Hematopoietic multipotent progenitor cell treated with erythropoietin and hydrocortisone succinate and interleukin-3 and kit ligand, for 4 days (in vitro differentiated cells): ENCODE data around the gene SCN10A.

Experiments
- DNase-seq: peaks from one replicate; pipeline ENCODE4 v3.0.0-alpha.2; 2015

SCN10A gene

GRCh38 chr3:38650248-38650951, 165.6 kb downstream of the SCN10A start:
- DNase-seq = peak; percentile 13

DNA sequence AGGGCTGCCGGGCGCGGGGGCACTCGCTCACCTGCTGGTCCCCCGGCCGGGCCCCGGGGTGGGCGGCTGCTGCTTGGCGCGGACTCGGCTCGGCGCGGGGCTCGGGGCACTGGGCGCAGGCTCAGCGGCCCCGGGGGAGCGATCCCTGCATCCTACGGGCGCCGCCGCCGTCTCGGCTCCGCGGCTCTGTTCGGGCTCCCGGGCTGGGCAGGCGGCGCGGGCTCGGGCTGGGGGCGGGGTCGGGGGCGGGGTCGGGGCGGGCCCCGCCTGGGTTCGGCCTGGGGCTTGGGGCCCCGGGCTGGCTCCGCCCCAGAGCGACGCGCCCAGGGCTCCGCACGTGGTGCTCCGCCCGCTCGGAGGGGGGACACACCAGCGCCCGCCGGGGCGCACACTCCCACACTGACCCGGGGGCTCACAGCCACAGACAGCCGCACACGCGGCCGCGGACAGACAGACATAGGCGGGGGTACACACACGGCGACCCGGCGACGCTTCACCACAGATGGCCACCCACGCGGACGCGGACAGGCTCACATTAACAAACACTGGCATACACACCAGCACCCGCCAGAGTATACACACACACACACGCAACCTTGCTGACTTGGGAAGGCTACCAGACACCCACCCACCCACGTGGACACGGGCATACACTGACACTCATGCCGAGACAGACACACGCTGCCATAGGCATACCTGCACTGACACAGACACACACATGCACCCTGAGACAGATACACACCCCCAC, 166.3 kb downstream of the SCN10A start, which contains the start of gene SCN5A:
TSS of gene SCN5A (minus strand) at position 188 of the 748 bp plus-strand sequence. CDS start 16,380 bp downstream, outside the sequence.
- DNase-seq = peak; percentile 68

DNA sequence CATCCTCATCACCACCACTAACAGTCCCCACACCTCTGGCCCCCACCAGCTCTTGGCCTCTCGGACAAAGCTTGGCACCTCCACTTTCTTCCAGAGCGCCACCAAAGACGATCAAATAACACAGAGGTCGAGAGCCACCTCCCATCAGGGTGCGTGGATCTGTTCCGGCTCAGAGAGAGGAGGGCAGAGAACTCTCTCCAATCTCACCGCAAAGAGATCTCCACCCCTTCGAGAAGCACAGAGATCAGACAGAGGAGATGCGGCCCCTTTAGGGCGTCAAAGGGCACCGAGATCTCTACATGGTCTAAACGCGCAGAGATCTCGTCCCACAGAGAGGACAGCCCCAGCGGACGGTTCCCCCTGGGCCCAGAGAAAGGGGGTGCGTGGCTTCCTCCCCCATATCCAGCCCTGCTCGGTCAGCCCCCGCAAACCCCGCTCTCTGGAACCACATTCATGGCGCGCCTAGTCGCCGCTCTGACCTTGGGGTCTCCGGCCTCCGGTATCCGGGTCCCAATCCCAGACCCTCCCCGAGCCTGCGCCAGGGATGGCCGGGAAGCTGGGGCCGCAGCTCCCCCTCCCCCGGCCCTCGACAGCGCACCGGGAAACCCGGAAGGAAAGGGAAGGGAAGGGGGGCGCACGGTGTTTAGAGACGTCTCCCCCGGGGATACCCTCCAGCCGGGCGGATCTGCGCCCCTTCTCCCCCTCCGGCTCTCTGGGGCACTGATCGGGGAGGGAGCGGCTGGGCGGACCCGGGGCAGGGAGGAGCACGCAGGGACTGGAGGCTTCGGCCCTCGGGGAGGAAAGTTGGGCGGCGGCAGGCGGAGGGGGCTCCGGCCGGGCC, 167.1 kb downstream of the SCN10A start:
- DNase-seq = peak; percentile 12

DNA sequence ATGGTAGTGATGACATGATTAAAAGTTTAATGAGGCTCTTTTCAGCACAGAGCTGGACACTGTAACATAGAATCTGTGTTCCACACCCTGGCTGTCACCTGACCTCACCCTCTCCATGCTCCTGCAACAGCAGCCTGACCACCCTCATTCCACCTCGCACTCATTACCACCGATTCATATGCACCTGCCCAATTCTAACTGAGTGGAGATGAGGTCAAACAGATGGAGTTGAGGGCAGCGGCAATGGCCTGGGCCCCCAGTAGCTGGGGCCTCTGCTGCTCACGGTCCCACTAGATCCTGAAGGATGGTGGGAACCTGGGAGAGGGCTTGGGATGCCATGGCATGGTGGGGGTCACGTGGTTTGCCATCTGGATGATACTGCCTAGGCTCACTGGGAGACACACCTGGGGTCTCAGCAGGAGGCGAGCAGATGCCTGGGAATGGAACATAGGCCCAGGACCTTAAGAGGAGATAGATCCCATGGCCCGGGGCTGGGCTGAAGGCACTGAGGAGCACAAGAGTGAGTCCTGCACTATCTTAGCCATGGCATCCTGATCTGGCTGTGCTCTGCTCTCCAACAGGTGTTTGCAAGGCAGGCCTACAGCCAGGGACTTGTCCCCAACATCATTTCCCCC, 167.9 kb downstream of the SCN10A start:
- no peak for DNase-seq

DNA sequence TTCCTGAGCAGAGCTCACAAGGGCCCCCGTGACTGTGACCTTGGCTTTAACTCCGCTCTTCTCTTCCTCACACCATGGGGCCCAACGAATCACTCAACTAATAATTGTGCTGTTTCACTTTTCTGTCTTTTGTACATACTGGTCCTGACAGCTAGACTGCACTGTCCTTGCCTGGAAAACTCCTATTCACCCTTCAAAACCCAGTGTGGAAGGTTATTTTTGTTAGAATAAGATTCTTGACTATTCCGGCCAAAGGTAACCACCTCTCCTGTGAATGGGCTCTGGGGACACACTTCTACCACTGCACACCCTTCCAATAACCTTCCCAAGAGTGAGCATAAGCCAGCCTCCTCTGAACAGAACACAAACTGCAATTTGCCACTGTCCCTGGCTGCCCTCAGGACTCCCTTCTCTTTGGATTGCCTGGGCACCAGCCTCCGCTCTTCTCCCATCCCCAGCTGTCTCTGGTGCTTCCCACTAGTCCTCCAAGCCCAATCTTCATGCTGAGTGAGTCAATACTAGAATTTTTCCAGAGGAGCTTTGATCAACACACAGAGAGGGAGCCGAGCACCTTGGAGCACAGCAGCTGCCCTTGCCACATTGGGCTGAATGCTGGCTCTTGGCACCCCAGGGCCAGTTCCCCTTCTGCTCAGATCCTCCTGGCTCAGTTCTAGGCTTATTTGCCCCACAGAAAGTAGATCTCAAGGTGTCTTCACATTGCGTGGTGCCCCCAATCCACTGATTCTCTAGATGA, 168.6 kb downstream of the SCN10A start:
- no peak for DNase-seq
